H9 (cell line): ENCODE measurements around the gene NPTX1. TPM values are rescaled to one million over a fixed set of nuclear protein-coding genes. Genes with fewer than 3 reads are reported as not detected.

Source experiments
- DNase-seq: peaks from one replicate; pipeline ENCODE4 v3.0.0-alpha.2; 2017
- H2AFZ ChIP-seq: one replicate; pipeline ENCODE4 v1.6.1; 2013; ENCODE audit warnings: mild to moderate bottlenecking, low read length, control low read depth, moderate library complexity
- H2AK5ac ChIP-seq: 2 replicates; pipeline ENCODE4 v1.6.1; 2013; ENCODE audit warnings: low read length, control low read depth, mixed read lengths; ENCODE audit not compliant: insufficient read length
- H2BK120ac ChIP-seq: one replicate; pipeline ENCODE4 v1.6.1; 2013; ENCODE audit warnings: low read depth, mild to moderate bottlenecking, low read length, control low read depth, inconsistent platforms; ENCODE audit not compliant: poor library complexity, severe bottlenecking
- H2BK12ac ChIP-seq: 2 replicates; pipeline ENCODE4 v1.6.1; 2013; ENCODE audit warnings: low read length, control low read depth, mixed read lengths, low read depth; ENCODE audit not compliant: insufficient read length
- H2BK15ac ChIP-seq: 2 replicates; pipeline ENCODE4 v1.6.1; 2013; ENCODE audit warnings: low read depth, low read length, control low read depth
- H2BK20ac ChIP-seq: one replicate; pipeline ENCODE4 v1.6.1; 2013; ENCODE audit warnings: low read depth, mild to moderate bottlenecking, low read length, control low read depth, inconsistent platforms; ENCODE audit not compliant: poor library complexity, severe bottlenecking
- H2BK5ac ChIP-seq: 2 replicates; pipeline ENCODE4 v1.6.1; 2013; ENCODE audit warnings: low read length, control low read depth, mixed read lengths; ENCODE audit not compliant: insufficient read length
- H3K14ac ChIP-seq: 2 replicates; pipeline ENCODE4 v1.6.1; 2013; ENCODE audit warnings: low read length, control low read depth; ENCODE audit not compliant: insufficient read depth
- H3K18ac ChIP-seq: 2 replicates; pipeline ENCODE4 v1.6.1; 2013; ENCODE audit warnings: low read depth, mild to moderate bottlenecking, mixed read lengths, low read length, control low read depth; ENCODE audit not compliant: insufficient read length
- H3K23ac ChIP-seq: 2 replicates; pipeline ENCODE4 v1.6.1; 2013; ENCODE audit warnings: low read length, control low read depth, mixed read lengths, low read depth; ENCODE audit not compliant: insufficient read length
- H3K23me2 ChIP-seq: 2 replicates; pipeline ENCODE4 v1.6.1; 2013; ENCODE audit warnings: low read depth, mild to moderate bottlenecking, mixed read lengths, low read length, control low read depth; ENCODE audit not compliant: insufficient read length, poor library complexity, severe bottlenecking
- H3K27ac ChIP-seq: 2 replicates; pipeline ENCODE4 v1.5.1; 2013; ENCODE audit warnings: low read length, control low read depth, mixed read lengths, low read depth; ENCODE audit not compliant: insufficient read length
- H3K27me3 ChIP-seq: 2 replicates; pipeline ENCODE4 v1.6.1; 2013; ENCODE audit warnings: low read length, control low read depth, inconsistent platforms; ENCODE audit not compliant: insufficient read depth
- H3K4ac ChIP-seq: 2 replicates; pipeline ENCODE4 v1.6.1; 2013; ENCODE audit warnings: low read depth, mild to moderate bottlenecking, control low read depth, inconsistent platforms, low read length, moderate library complexity
- H3K4me1 ChIP-seq: 2 replicates; pipeline ENCODE4 v1.6.1; 2013; ENCODE audit warnings: low read length, control low read depth, inconsistent platforms; ENCODE audit not compliant: insufficient read depth
- H3K4me2 ChIP-seq: 2 replicates; pipeline ENCODE4 v1.6.1; 2013; ENCODE audit warnings: low read length, control low read depth, mixed read lengths; ENCODE audit not compliant: insufficient read length, insufficient read depth
- H3K56ac ChIP-seq: 2 replicates; pipeline ENCODE4 v1.6.1; 2013; ENCODE audit warnings: low read depth, mild to moderate bottlenecking, mixed read lengths, low read length, control low read depth; ENCODE audit not compliant: insufficient read length
- H3K79me1 ChIP-seq: 2 replicates; pipeline ENCODE4 v1.6.1; 2013; ENCODE audit warnings: low read depth, mild to moderate bottlenecking, moderate library complexity, low read length, control low read depth, inconsistent platforms; ENCODE audit not compliant: insufficient read depth, poor library complexity, severe bottlenecking
- H3K79me2 ChIP-seq: 2 replicates; pipeline ENCODE4 v1.6.1; 2013; ENCODE audit warnings: low read length, control low read depth, inconsistent platforms; ENCODE audit not compliant: insufficient read depth
- H3K9ac ChIP-seq: 2 replicates; pipeline ENCODE4 v1.6.1; 2013; ENCODE audit warnings: low read length, control low read depth, mixed read lengths; ENCODE audit not compliant: insufficient read length; ENCODE audit errors: extremely low read depth
- H3K9me3 ChIP-seq: one replicate; pipeline ENCODE4 v1.6.1; 2013; ENCODE audit warnings: low read depth, low read length, inconsistent platforms; ENCODE audit not compliant: control insufficient read depth
- H3T11ph ChIP-seq: one replicate; pipeline ENCODE4 v1.6.1; 2013; ENCODE audit warnings: mild to moderate bottlenecking, low read length, control low read depth, inconsistent platforms
- H4K20me1 ChIP-seq: one replicate; pipeline ENCODE4 v1.6.1; 2013; ENCODE audit not compliant: control insufficient read depth, insufficient read length, insufficient read depth
- H4K5ac ChIP-seq: 2 replicates; pipeline ENCODE4 v1.6.1; 2013; ENCODE audit warnings: low read depth, mild to moderate bottlenecking, mixed read lengths, low read length, control low read depth; ENCODE audit not compliant: insufficient read length
- H4K8ac ChIP-seq: replicated peaks from 2 replicates; pipeline ENCODE4 v1.6.1; 2013; ENCODE audit warnings: low read length, control low read depth, mixed read lengths, low read depth; ENCODE audit not compliant: insufficient read length
- H4K91ac ChIP-seq: 2 replicates; pipeline ENCODE4 v1.6.1; 2013; ENCODE audit warnings: low read depth, mild to moderate bottlenecking, moderate library complexity, mixed read lengths, low read length, control low read depth; ENCODE audit not compliant: insufficient read length
- H3K27ac Mint-ChIP-seq, 3 experiments: 2 replicates in 2 of 3; 3 replicates in 1 of 3; pipeline ENCODE4 v1.8.0; 2020 to 2021; ENCODE audit warnings: mixed read lengths in 3 of 3, mild to moderate bottlenecking in 1 of 3, moderate library complexity in 1 of 3
- H3K27me3 Mint-ChIP-seq: 2 replicates; pipeline ENCODE4 v1.8.0; 2021; ENCODE audit warnings: low read depth, mild to moderate bottlenecking, moderate library complexity, mixed read lengths
- H3K36me3 Mint-ChIP-seq, 3 experiments: 2 replicates in 2 of 3; 3 replicates in 1 of 3; pipeline ENCODE4 v1.8.0; 2020 to 2021; ENCODE audit warnings: low read depth in 3 of 3, mixed read lengths in 3 of 3; ENCODE audit not compliant: insufficient read depth in 1 of 3
- H3K4me1 Mint-ChIP-seq, 2 experiments: 2 replicates each; pipeline ENCODE4 v1.8.0; 2020; ENCODE audit warnings: mixed read lengths in 2 of 2
- H3K4me3 Mint-ChIP-seq, 2 experiments: 2 replicates in 1 of 2; 3 replicates in 1 of 2; pipeline ENCODE4 v1.8.0; 2020 to 2021; ENCODE audit warnings: mild to moderate bottlenecking in 2 of 2, mixed read lengths in 2 of 2, moderate library complexity in 1 of 2
- H3K9me3 Mint-ChIP-seq, 2 experiments: 2 replicates in 1 of 2; 3 replicates in 1 of 2; pipeline ENCODE4 v1.8.0; 2020; ENCODE audit warnings: mild to moderate bottlenecking in 2 of 2, mixed read lengths in 2 of 2, moderate library complexity in 1 of 2
- CTCF ChIP-seq: fragments of 200-600 bp; sonication (generic); conservative IDR thresholded peaks from 3 replicates; pipeline ENCODE4 v1.8.0; 2021; ENCODE audit warnings: antibody characterized with exemption, mild to moderate bottlenecking
- WGBS: extraction: QIAGEN DNeasy Blood & Tissue Kit; methylation state at CpG from one replicate; pipeline ENCODE4 v1.1.7; 2013; ENCODE audit warnings: missing lambda C conversion rate, low lambda C conversion rate, mixed read lengths; ENCODE audit not compliant: insufficient read length; ENCODE audit errors: extremely low coverage; 5-methylcytosine and 5-hydroxymethylcytosine counted together
- total RNA-seq: library from RNA; stranded (reverse); gene quantifications from 2 replicates; pipeline ENCODE4 v1.2.1, GENCODE V29; 2021

The NPTX1 gene
- total RNA-seq, 1 experiment from 2014 or later, result 20.5 TPM

GRCh38 chr17:80471922-80472321 lies 4.5 kb downstream of the NPTX1 start:
- Histone ChIP-seq H2BK20ac (no peak overlapping the region), H4K20me1 (no peaks in the 10 kb centered on the region), H2BK12ac (no peak overlapping the region), H3K27ac (no peak overlapping the region), H4K5ac (no peak overlapping the region), H4K91ac (no peak overlapping the region), H2BK120ac (no peak overlapping the region), H3K23ac (no peak overlapping the region), H2BK15ac (no peak overlapping the region), H3K4ac (no peak overlapping the region), H2BK5ac (no peak overlapping the region), H3K79me1 (no peaks in the 10 kb centered on the region), H3K56ac (no peak overlapping the region), H4K8ac (no peak overlapping the region), H3K79me2 (no peaks in the 10 kb centered on the region), H2AK5ac (no peak overlapping the region), H3K23me2 (no peaks in the 10 kb centered on the region), H3K27me3 (peaks cover 44% of the 10 kb centered on the region), H3K18ac (no peak overlapping the region), H3T11ph (no peak overlapping the region), H3K9me3 (no peaks in the 10 kb centered on the region), H3K4me2 (no peak overlapping the region), H2AFZ (no peak overlapping the region), H3K9ac (no peak overlapping the region), H3K4me1 (no peaks in the 10 kb centered on the region), H3K14ac (no peak overlapping the region)
- no peak overlapping the region for H3K27ac Mint-ChIP-seq
- no CpG with 5 or more reads among the region's 8 CpGs for WGBS
- no peak overlapping the region for H3K4me3 Mint-ChIP-seq
- H3K9me3 Mint-ChIP-seq, result no peaks in the 10 kb centered on the region
- DNase-seq, result no peak
- H3K27me3 Mint-ChIP-seq, result peaks cover 94% of the 10 kb centered on the region
- no peak for TF ChIP-seq CTCF
- H3K36me3 Mint-ChIP-seq, result peaks cover 0 to 41% (median 3%) of the 10 kb centered on the region in 3 experiments; a peak in 3 of 7 replicates
- H3K4me1 Mint-ChIP-seq, result peaks cover 8 to 40% of the 10 kb centered on the region in 2 experiments
